Measurements from ENCODE around the gene RNF114.

GRCh38 chr20:49891476-49892110, 44.6 kb upstream of the RNF114 start:
- TF ChIP-seq CTCF (IDR thresholded peaks at IDR 0.05) (no peak), POLR2A (IDR thresholded peaks at IDR 0.05) (no peak)
